HEK293 (cell line): Measurements from ENCODE around the gene ACADVL.
A peak's percentile ranks its signal among the peaks of the same experiment; 100 is the strongest.

Experiments used
- AEBP2 ChIP-seq: fragments of 450-650 bp; formaldehyde crosslinking; IDR thresholded peaks from 2 replicates; pipeline ENCODE4 v1.5.1; 2016; ENCODE audit warnings: missing biosample characterization, missing genetic modification characterization, borderline replicate concordance
- BCL11B ChIP-seq: fragments of 450-650 bp; formaldehyde crosslinking; IDR thresholded peaks from 2 replicates; pipeline ENCODE4 v1.5.1; 2016; ENCODE audit warnings: low read depth, missing biosample characterization, missing genetic modification characterization
- ELK4 ChIP-seq: IDR thresholded peaks from 2 replicates; pipeline ENCODE4 v1.6.1; 2011; ENCODE audit warnings: mild to moderate bottlenecking, low read depth, low read length, borderline replicate concordance
- GFI1B ChIP-seq: fragments of 450-650 bp; formaldehyde crosslinking; IDR thresholded peaks from 2 replicates; pipeline ENCODE4 v1.5.1; 2016; ENCODE audit warnings: missing biosample characterization, missing genetic modification characterization
- PATZ1 ChIP-seq: fragments of 450-650 bp; formaldehyde crosslinking; IDR thresholded peaks from 2 replicates; pipeline ENCODE4 v1.5.1; 2016; ENCODE audit warnings: missing biosample characterization, missing genetic modification characterization
- PRDM2 ChIP-seq: fragments of 450-650 bp; formaldehyde crosslinking; IDR thresholded peaks from 2 replicates; pipeline ENCODE4 v1.5.1; 2016; ENCODE audit warnings: missing biosample characterization, missing genetic modification characterization, borderline replicate concordance
- SP7 ChIP-seq: fragments of 450-650 bp; formaldehyde crosslinking; IDR thresholded peaks from 2 replicates; pipeline ENCODE4 v1.5.1; 2016; ENCODE audit warnings: missing biosample characterization, missing genetic modification characterization
- ZBTB1 ChIP-seq: fragments of 450-650 bp; formaldehyde crosslinking; IDR thresholded peaks from 2 replicates; pipeline ENCODE4 v1.5.1; 2016; ENCODE audit warnings: missing biosample characterization, missing genetic modification characterization
- ZBTB11 ChIP-seq: fragments of 450-650 bp; formaldehyde crosslinking; conservative IDR thresholded peaks from 2 replicates; pipeline ENCODE4 v1.5.1; 2016; ENCODE audit warnings: low read depth, missing biosample characterization, missing genetic modification characterization
- ZBTB20 ChIP-seq: fragments of 450-650 bp; formaldehyde crosslinking; IDR thresholded peaks from 2 replicates; pipeline ENCODE4 v1.5.1; 2016; ENCODE audit warnings: missing biosample characterization, missing genetic modification characterization
- ZNF121 ChIP-seq: fragments of 450-650 bp; formaldehyde crosslinking; IDR thresholded peaks from 2 replicates; pipeline ENCODE4 v1.5.1; 2016; ENCODE audit warnings: missing biosample characterization, missing genetic modification characterization
- ZNF169 ChIP-seq: fragments of 450-650 bp; formaldehyde crosslinking; IDR thresholded peaks from 2 replicates; pipeline ENCODE4 v1.5.1; 2016; ENCODE audit warnings: missing biosample characterization, missing genetic modification characterization
- ZNF2 ChIP-seq: fragments of 450-650 bp; formaldehyde crosslinking; IDR thresholded peaks from 2 replicates; pipeline ENCODE4 v1.5.1; 2016; ENCODE audit warnings: missing biosample characterization, missing genetic modification characterization
- ZNF239 ChIP-seq: fragments of 450-650 bp; formaldehyde crosslinking; IDR thresholded peaks from 2 replicates; pipeline ENCODE4 v1.5.1; 2016; ENCODE audit warnings: missing biosample characterization, missing genetic modification characterization
- ZNF311 ChIP-seq: fragments of 450-650 bp; formaldehyde crosslinking; IDR thresholded peaks from 2 replicates; pipeline ENCODE4 v1.5.1; 2017; ENCODE audit warnings: missing biosample characterization, missing genetic modification characterization, borderline replicate concordance
- ZNF488 ChIP-seq: fragments of 450-650 bp; formaldehyde crosslinking; IDR thresholded peaks from 2 replicates; pipeline ENCODE4 v1.5.1; 2016; ENCODE audit warnings: missing biosample characterization, missing genetic modification characterization
- ZNF510 ChIP-seq: fragments of 450-650 bp; formaldehyde crosslinking; IDR thresholded peaks from 2 replicates; pipeline ENCODE4 v1.5.1; 2018; ENCODE audit warnings: mild to moderate bottlenecking, missing genetic modification characterization, missing biosample characterization; ENCODE audit not compliant: insufficient replicate concordance
- ZNF514 ChIP-seq: fragments of 450-650 bp; formaldehyde crosslinking; IDR thresholded peaks from 2 replicates; pipeline ENCODE4 v1.5.1; 2016; ENCODE audit warnings: missing biosample characterization, missing genetic modification characterization
- ZNF560 ChIP-seq: fragments of 450-650 bp; formaldehyde crosslinking; IDR thresholded peaks from 2 replicates; pipeline ENCODE4 v1.5.1; 2017; ENCODE audit warnings: missing biosample characterization, missing genetic modification characterization, borderline replicate concordance
- ZNF600 ChIP-seq: fragments of 450-650 bp; formaldehyde crosslinking; IDR thresholded peaks from 2 replicates; pipeline ENCODE4 v1.5.1; 2016; ENCODE audit warnings: missing biosample characterization, missing genetic modification characterization
- ZNF624 ChIP-seq: fragments of 450-650 bp; formaldehyde crosslinking; IDR thresholded peaks from 2 replicates; pipeline ENCODE4 v1.5.1; 2017; ENCODE audit warnings: missing biosample characterization, missing genetic modification characterization
- ZSCAN30 ChIP-seq: fragments of 450-650 bp; IDR thresholded peaks from 2 replicates; pipeline ENCODE4 v1.5.1; 2018; ENCODE audit warnings: missing biosample characterization, mild to moderate bottlenecking, missing genetic modification characterization, moderate library complexity

Gene ACADVL

GRCh38 chr17:7242717-7243452 lies 23.1 kb downstream of the ACADVL start (continued):
- TF ChIP-seq ZBTB1 (tag by site-specific recombination) = peak; percentile 50; the same call in 1 of the 2 replicates
- TF ChIP-seq ZNF169 = no peak
- peak; percentile 57; the same call in 1 of the 2 replicates for TF ChIP-seq ZBTB11
- no peak; the same call in 1 of the 2 replicates for TF ChIP-seq ZNF121 (tag by site-specific recombination)
- TF ChIP-seq PRDM2 (tag by site-specific recombination) = no peak
- TF ChIP-seq ZNF514 (tag by site-specific recombination) = no peak
- TF ChIP-seq ZNF510 (tag by site-specific recombination) = no peak
- peak; percentile 54 for TF ChIP-seq ZSCAN30
- TF ChIP-seq ZNF239 (tag by site-specific recombination) = 0 out of 2 replicates have a peak, but pooled peaks have one; percentile 62
- TF ChIP-seq ZNF560 (tag by site-specific recombination) = no peak
- TF ChIP-seq SP7 (tag by site-specific recombination) = peak; percentile 98
- no peak for TF ChIP-seq GFI1B (tag by site-specific recombination)
- peak; percentile 99 for TF ChIP-seq ZNF600
- TF ChIP-seq ZNF624 (tag by site-specific recombination) = no peak
- peak; percentile 54 for TF ChIP-seq ZBTB20
- peak; percentile 62; the same call in 1 of the 2 replicates for TF ChIP-seq ZNF488 (tag by site-specific recombination)
- TF ChIP-seq ZNF2 (tag by site-specific recombination) = peak; percentile 96
- TF ChIP-seq AEBP2 (tag by site-specific recombination) = no peak
- TF ChIP-seq PATZ1 (tag by site-specific recombination) = peak; percentile 97
- 0 out of 2 replicates have a peak, but pooled peaks have one; percentile 17 for TF ChIP-seq BCL11B (tag by site-specific recombination)
- TF ChIP-seq ELK4 = no peak
- no peak for TF ChIP-seq ZNF311
